Activated CD8-positive, alpha-beta T cell treated with anti-CD3 and anti-CD28 coated beads for 36 hours (primary cell): ENCODE results near the gene USHBP1. TPM values are rescaled to one million over a fixed set of nuclear protein-coding genes. Genes with fewer than 3 reads are reported as not detected.
A peak's percentile ranks its signal among the peaks of the same experiment; 100 is the strongest.

Experiments
- ATAC-seq: fragments of 200-7000 bp; cut with Tn5 transposase; one replicate; pipeline ENCODE4 v1.10.0; 2021; ENCODE audit warnings: mild to moderate bottlenecking, moderate library complexity
- CTCF ChIA-PET: fragments of 350-600 bp; sonication (Branson Sonifier 250); formaldehyde crosslinking; loops from one replicate; lab custom pipeline; 2021; ENCODE audit warnings: antibody characterized with exemption; lab: Charles Lee
- POLR2A ChIA-PET: fragments of 350-600 bp; sonication (Branson Sonifier 250); formaldehyde crosslinking; loops from one replicate; lab custom pipeline; 2021; ENCODE audit warnings: antibody characterized with exemption; lab: Charles Lee
- DNase-seq: peaks from one replicate; pipeline ENCODE4 v3.0.0-alpha.2; 2020
- H3K27ac Mint-ChIP-seq: one replicate; pipeline ENCODE4 v1.8.0; 2021; ENCODE audit warnings: mild to moderate bottlenecking, mixed read lengths
- H3K27me3 Mint-ChIP-seq: one replicate; pipeline ENCODE4 v1.8.0; 2021; ENCODE audit warnings: mixed read lengths
- H3K36me3 Mint-ChIP-seq: one replicate; pipeline ENCODE4 v1.8.0; 2021; ENCODE audit warnings: low read depth, mixed read lengths
- H3K4me1 Mint-ChIP-seq: one replicate; pipeline ENCODE4 v1.8.0; 2021; ENCODE audit warnings: low read depth, mixed read lengths
- H3K4me3 Mint-ChIP-seq: one replicate; pipeline ENCODE4 v1.8.0; 2021; ENCODE audit warnings: mild to moderate bottlenecking, moderate library complexity, mixed read lengths
- H3K9me3 Mint-ChIP-seq: one replicate; pipeline ENCODE4 v1.8.0; 2021; ENCODE audit warnings: mixed read lengths
- intact Hi-C: fragments of 100-400 bp; cut with micrococcal nuclease; formaldehyde crosslinking; loops from one replicate; pipeline ENCODE4 v1.10.0; 2022
- total RNA-seq, 2 experiments: library from RNA; stranded (reverse); gene quantifications; one replicate each; pipeline ENCODE4 v1.2.3, GENCODE V29; 2021
- TF ChIP-seq, protein P1 (sequence below): fragments of 200-600 bp; IDR thresholded peaks from one replicate; pipeline ENCODE4 v1.8.0; 2022; ENCODE audit warnings: antibody characterized with exemption, mild to moderate bottlenecking

USHBP1 gene
- total RNA-seq, 2 experiments from 2014 or later: 0.29 TPM; not detected in 1

DNA sequence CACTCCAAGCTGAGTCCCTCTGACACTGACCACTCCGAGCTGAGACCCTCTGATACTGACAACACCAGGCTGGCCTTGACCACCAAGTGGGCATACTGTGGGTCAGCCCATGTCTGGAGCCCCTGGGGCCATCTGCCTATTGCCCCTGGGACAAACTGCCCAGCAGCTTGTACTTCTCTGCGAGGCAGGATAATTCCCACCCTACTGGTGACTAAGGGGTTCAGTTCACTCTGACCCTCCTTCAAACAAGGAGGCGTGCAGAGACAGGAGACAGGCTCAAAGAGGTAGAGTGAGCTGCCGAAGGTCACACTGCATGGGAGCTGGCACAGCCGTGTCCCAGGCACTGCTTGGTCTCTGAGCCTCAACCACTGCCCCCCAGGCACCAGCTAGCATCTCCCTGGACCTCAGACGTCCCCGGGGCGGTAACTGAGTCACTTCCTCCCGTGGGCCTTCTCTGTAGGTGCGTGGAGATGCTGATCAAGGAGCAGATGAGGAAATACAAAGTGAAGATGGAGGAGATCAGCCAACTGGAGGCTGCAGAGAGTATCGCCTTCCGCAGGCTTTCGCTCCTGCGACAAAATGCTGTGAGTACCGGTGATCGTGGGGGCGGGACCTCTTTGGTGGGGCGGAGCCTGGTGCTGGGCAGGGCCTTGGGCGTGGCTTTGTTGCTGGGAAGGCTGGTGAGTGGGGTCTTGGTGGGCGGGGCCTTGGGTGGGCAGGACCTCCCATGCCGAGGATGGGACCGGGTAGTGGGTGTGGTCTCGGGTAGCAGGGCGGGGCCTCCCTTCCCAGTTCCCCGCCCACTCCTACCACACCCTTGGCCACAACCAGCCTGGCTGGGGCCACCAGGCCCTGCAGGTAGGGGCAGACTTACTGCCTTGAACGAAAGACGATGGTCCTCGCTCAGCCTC is 55.2 kb downstream of the USHBP1 start:
- ChIA-PET CTCF (interaction anchor here (1.1 to 1.6 kb wide), 3 partner anchors 26 to 74 kb away, joined by 3 to 4 read pairs (median 3); no protein-coding TSS in a partner anchor), POLR2A (interaction anchor here (1.7 kb wide), 1 partner anchor 14 kb away, joined by 3 read pairs; no protein-coding TSS in a partner anchor)
- Mint-ChIP-seq H3K4me3 (no peak overlapping the region), H3K27ac (peak overlapping the region; percentile 66), H3K9me3 (no peaks in the 10 kb centered on the region), H3K4me1 (peaks cover 14% of the 10 kb centered on the region), H3K36me3 (peaks cover 34% of the 10 kb centered on the region), H3K27me3 (no peaks in the 10 kb centered on the region)
- intact Hi-C loops: no loop called here
- DNase-seq (peak; percentile 72), ATAC-seq (peak; percentile 77)
- TF ChIP-seq, protein P1, sequence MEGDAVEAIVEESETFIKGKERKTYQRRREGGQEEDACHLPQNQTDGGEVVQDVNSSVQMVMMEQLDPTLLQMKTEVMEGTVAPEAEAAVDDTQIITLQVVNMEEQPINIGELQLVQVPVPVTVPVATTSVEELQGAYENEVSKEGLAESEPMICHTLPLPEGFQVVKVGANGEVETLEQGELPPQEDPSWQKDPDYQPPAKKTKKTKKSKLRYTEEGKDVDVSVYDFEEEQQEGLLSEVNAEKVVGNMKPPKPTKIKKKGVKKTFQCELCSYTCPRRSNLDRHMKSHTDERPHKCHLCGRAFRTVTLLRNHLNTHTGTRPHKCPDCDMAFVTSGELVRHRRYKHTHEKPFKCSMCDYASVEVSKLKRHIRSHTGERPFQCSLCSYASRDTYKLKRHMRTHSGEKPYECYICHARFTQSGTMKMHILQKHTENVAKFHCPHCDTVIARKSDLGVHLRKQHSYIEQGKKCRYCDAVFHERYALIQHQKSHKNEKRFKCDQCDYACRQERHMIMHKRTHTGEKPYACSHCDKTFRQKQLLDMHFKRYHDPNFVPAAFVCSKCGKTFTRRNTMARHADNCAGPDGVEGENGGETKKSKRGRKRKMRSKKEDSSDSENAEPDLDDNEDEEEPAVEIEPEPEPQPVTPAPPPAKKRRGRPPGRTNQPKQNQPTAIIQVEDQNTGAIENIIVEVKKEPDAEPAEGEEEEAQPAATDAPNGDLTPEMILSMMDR: no peak

GRCh38 chr19:17206736-17207581 is 57.6 kb downstream of the USHBP1 start:
- Mint-ChIP-seq H3K4me1 (peaks cover 12% of the 10 kb centered on the region), H3K4me3 (no peak overlapping the region), H3K9me3 (no peaks in the 10 kb centered on the region), H3K27ac (no peak overlapping the region), H3K36me3 (peaks cover 45% of the 10 kb centered on the region), H3K27me3 (no peaks in the 10 kb centered on the region)
- CTCF ChIA-PET: interaction anchor here (1.9 kb wide), 1 partner anchor 76 kb away, joined by 6 read pairs; no protein-coding TSS in a partner anchor
- POLR2A ChIA-PET: interaction anchor here (2.3 kb wide), 1 partner anchor 8 kb away, joined by 7 read pairs; the partner anchor contains the start of gene USE1
- TF ChIP-seq, protein P1: no peak
- intact Hi-C loops: no loop called here
- DNase-seq: no peak
- no peak for ATAC-seq

- CTCF ChIA-PET: interaction anchor here (1.0 to 1.9 kb wide), 5 partner anchors 16 to 77 kb away, joined by 3 to 6 read pairs (median 3); no protein-coding TSS in a partner anchor
- Mint-ChIP-seq H3K27me3 (no peaks in the 10 kb centered on the region), H3K4me1 (peaks cover 12% of the 10 kb centered on the region), H3K4me3 (no peak overlapping the region), H3K9me3 (no peaks in the 10 kb centered on the region), H3K36me3 (peaks cover 51% of the 10 kb centered on the region), H3K27ac (no peak overlapping the region)
- intact Hi-C loops: no loop called here
- DNase-seq (peak; percentile 69), ATAC-seq (peak; percentile 46)
- POLR2A ChIA-PET: interaction anchor here (0.6 to 2.3 kb wide), 2 partner anchors 10 to 239 kb away, joined by 3 to 7 read pairs; partner anchors contain the start of gene USE1
- TF ChIP-seq, protein P1: peak; percentile 48
Observed at GRCh38 chr19:17205237-17206140, 59.1 kb downstream of the USHBP1 start.

DNA sequence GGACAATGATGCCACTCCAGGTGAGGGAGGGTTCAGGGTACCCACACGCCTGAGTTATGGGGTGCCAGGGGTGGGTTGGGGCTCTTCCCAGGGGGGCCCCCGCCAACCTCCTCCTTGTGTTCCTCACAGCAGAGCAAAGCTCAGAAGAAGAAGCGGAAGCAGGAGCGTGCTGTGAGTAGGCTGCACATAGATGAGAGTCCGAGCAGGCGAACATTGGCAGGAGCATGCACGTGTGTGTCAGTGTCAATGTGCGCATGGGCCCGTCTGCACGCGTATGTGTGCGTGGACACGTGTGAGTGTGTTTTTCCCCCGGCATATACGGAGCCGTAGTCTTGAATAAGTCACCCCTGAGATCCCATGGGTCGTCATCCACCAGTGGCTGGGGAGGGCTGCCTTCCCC is 61.8 kb downstream of the USHBP1 start:
- intact Hi-C loops: no loop called here
- ATAC-seq: no peak
- no peak for DNase-seq
- POLR2A ChIA-PET: interaction anchor here (1.0 kb wide), 1 partner anchor 12 kb away, joined by 3 read pairs; the partner anchor contains the start of gene USE1
- H3K4me3 Mint-ChIP-seq: no peak overlapping the region
- no peaks in the 10 kb centered on the region for H3K27me3 Mint-ChIP-seq
- no peaks in the 10 kb centered on the region for H3K4me1 Mint-ChIP-seq
- H3K36me3 Mint-ChIP-seq: peaks cover 48% of the 10 kb centered on the region
- H3K9me3 Mint-ChIP-seq: no peaks in the 10 kb centered on the region
- CTCF ChIA-PET: no interaction called here
- H3K27ac Mint-ChIP-seq: no peak overlapping the region
- TF ChIP-seq, protein P1: no peak
